ENCODE data around the gene IRF2BP2.

GRCh38 chr1:234645964-234646363, 36.0 kb upstream of the IRF2BP2 start:
- TF ChIP-seq CTCF (IDR thresholded peaks at IDR 0.05) (no peak), POLR2A (IDR thresholded peaks at IDR 0.05) (no peak)
